ENCODE measurements around the gene SVIL. TPM values are rescaled to one million over a fixed set of nuclear protein-coding genes. Genes with fewer than 3 reads are reported as not detected.
A peak's percentile ranks its signal among the peaks of the same experiment; 100 is the strongest.
"Not testable (repeated sequence)": the region's sequence is repeated elsewhere in the genome, so short reads cannot be mapped to it uniquely, and the experiment has no call there.

The SVIL gene
- total RNA-seq, 1 experiment from 2014 or later, result 10.8 TPM

DNA sequence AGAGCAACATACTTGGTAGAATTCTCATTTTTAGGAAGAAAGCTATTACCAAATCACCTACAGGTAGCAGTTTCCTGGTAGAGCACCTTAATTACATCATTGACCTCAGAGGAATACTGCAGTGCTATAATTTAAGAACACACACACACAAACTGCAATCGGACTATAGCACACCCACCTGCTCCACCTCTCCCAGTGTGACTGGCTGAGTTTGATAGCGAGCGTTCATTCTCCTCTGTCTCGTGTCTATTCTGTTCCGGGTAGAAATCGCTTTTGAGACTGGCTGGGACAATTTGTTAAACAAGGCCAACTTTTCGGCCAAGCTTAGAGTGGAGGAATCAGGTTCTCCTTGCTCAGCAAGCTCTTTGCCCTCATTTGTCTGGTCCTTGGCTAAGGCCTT is 110.5 kb downstream of the SVIL start:
- no peak for DNase-seq (ENCODE audit: extremely low read depth, low read depth)

DNA sequence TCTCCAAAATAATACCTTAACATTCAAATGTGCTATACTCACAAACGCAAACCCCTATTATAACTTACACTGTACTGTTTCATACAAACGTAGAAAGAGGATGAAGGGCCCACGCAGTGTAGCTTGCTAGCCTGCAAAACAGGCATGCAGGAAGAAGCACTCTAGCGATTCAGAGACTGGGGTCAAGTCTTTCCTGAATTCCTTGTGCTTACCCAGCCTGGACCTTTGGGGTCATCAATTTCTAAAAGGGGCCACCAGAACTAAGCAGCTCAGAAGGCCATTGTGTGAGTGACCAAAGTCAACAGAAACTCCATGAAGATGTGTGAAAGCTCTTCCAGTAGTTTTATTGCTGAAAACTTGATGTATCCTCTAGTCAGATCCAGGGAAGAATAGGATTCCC is 111.9 kb downstream of the SVIL start:
- no peak for DNase-seq (ENCODE audit: extremely low read depth, low read depth)

DNA sequence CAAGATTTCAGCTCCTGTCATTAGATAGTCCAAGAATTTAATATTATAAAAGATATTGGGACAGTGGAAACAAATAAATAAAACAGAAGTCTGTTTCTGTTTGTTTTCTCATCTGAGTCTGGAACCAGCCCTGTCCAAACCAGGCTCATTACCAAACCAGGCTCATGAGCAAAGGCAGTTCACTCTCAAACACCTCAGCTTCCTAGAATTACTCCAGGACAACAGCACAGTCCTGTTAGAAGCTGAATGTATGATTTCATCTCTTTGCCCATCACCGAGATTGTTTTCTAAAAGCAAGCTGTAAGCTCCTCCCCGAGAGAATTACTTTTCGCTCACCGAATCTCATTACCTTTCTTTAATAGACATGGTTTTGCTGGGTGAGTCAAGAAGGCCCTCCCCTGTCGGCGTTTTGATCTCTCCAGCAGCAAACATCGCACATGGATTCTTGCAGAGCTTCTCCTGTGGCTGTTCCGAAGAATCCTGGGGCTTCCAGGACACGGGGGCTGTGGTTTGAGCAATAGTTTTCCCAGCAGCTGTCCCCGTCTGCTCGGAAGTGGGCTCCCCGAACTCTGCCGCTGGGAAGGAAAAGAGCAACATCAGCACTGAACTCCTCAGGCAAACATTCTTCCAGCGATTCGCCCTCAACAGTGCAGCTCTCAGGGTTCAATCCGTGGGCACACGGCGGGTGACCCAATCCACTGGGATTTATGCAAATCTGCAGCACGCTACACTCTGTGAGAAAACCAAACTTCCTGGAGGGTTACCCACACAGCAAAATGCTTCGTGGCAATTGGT is 112.5 kb downstream of the SVIL start:
- no peak for DNase-seq (ENCODE audit: extremely low read depth, low read depth)

- DNase-seq (ENCODE audit: extremely low read depth, low read depth), result no peak
Observed at GRCh38 chr10:29519659-29520058, 115.1 kb downstream of the SVIL start.

DNA sequence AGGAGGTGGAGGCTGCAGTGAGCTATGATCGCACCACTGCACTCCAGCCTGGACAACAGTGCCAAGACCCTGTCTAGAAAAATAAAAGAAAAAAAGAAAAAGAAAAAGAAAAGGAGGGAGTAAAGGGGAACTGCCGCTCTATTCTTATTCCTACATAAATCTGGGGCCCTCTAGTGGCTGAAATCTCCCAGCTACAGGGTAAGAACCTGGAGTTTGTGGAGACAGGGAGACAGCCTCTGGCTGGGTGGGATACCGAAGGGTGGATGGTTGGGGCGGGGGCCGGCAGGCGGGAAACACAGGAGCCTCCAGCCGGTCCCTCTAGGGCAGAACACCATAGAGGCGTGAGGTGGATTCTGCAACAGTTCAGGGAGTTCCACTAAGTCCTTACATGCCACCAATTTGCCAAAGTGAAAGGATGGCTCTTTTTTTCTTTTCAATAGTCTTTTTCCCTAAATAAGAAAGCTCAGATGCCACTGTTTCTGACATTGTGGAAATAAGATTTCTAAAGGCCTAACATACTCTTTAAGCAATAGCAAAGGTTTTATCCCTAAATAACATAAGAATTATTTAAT is 117.3 kb downstream of the SVIL start:
- peak; percentile 6 for DNase-seq (ENCODE audit: extremely low read depth, low read depth)

GRCh38 chr10:29516309-29516932 is 118.3 kb downstream of the SVIL start:
- not testable (repeated sequence) for DNase-seq (ENCODE audit: extremely low read depth, low read depth)

DNA sequence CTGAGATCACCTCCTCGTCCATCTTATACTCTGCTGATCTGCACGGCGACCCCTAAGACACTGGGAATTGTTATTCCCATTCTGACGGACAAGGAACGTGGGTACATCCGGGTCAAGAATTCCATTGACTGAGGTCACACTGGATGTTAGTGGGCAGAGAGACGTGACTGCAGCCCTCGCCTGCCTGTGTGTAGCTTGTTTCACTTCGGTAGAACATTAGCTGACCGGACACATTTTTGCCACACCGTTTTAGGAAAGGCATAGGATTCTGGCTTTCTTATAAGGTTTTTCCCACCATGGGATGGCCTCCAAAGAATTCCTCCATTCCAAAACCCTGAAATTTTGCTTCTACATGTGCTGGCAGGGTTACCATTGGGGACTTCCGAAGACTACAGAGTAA is 118.9 kb downstream of the SVIL start:
- not testable (repeated sequence) for DNase-seq (ENCODE audit: extremely low read depth, low read depth)

DNA sequence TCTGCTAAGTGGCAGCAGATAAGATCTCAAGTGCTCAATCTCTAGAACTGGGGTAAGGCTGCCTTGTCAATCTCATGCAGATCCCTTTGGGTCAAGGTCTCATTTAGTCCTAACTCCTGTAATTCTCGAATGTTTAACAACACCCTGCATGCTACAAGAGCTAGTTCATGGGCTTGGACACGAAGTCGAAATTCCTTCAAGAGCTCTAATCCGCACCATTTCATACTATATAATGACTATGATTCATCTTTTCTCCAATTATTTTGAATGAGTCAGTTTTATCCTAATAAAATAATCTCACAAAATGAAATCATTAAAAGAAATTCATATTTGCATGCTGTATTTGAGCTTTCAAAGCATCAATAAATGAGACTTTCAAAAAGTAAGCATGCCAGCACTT is 119.7 kb downstream of the SVIL start:
- not testable (repeated sequence) for DNase-seq (ENCODE audit: extremely low read depth, low read depth)

DNA sequence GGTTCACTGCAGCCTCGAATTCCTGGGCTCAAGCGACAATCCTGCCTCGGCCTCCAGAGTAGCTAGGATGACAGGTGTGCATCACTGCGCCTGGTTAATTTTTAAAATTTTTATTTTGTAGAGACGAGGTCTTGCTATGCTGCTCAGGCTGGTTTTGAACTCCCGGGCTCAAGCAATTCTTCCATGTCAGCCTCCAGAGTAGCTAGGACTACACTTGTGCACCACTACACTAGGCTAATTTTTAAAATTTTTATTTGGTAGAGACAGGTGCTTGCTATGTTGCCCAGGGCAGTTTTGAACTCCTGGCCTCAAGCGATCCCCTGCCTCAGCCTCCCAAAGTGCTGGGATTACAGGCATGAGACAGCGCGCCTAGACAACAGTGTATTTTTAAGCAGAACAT is 120.5 kb downstream of the SVIL start:
- no peak for DNase-seq (ENCODE audit: extremely low read depth, low read depth)

DNA sequence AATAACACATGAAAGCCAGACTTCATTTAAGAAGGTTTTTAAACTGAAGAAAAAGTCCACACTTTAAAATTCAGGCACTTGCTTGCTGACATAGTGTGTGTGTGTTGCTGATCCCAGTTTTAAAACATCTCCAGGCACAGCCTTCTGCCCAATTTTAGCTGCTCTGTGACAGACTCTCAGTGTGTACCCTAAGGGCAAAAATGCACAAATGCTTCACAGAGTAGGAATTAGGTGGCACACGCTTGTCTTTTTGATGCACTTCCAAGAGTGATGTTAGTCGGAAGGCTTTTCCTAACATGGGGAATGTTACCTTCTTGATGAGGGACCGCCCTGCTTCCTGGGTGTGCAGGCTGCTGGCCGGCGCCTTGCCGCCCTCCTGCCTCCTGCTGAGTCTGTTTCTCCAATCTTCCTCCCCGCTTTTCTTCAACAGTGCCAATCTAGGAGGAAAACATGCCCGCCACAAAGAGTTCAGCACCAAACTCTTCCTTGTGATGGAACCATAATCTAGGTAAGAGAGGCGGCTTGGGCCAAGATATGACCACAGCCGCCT is 122.3 kb downstream of the SVIL start:
- no peak for DNase-seq (ENCODE audit: extremely low read depth, low read depth)

- not testable (repeated sequence) for DNase-seq (ENCODE audit: extremely low read depth, low read depth)
Observed at GRCh38 chr10:29511806-29512205, 123.0 kb downstream of the SVIL start.

- not testable (repeated sequence) for DNase-seq (ENCODE audit: extremely low read depth, low read depth)
Observed at GRCh38 chr10:29510483-29511157, 124.2 kb downstream of the SVIL start.

- DNase-seq (ENCODE audit: extremely low read depth, low read depth), result no peak
Observed at GRCh38 chr10:29508554-29509244, 126.1 kb downstream of the SVIL start.

- DNase-seq (ENCODE audit: extremely low read depth, low read depth), result not testable (repeated sequence)
Observed at GRCh38 chr10:29507750-29508149, 127.0 kb downstream of the SVIL start.

DNA sequence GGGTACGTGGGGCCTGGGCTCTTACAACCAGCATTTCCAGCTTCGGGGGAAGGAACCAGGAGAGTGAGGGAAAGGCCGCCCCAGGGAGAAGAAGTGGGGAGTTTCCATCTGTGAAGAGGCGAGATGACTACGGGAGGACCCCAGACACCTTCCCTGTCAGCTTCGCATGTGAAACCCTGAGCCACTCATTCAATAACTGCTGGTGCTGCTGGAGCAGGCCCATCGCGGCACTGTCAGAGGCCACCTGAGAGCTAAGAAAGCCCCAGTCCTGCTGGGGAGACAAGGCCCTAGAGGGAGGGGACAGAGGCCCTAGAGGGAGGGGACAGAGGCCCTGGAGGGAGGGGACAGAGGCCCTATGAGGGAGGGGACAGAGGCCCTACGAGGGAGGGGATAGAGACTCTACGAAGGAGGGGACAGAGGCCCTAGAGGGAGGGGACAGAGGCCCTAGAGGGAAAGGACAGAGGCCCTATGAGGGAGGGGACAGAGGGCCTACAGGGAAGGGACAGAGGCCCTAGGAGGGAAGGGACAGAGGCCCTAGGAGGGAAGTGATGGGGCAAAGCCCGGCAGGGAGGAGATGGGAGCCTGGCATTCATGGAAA is 128.3 kb downstream of the SVIL start:
- not testable (repeated sequence) for DNase-seq (ENCODE audit: extremely low read depth, low read depth)

DNA sequence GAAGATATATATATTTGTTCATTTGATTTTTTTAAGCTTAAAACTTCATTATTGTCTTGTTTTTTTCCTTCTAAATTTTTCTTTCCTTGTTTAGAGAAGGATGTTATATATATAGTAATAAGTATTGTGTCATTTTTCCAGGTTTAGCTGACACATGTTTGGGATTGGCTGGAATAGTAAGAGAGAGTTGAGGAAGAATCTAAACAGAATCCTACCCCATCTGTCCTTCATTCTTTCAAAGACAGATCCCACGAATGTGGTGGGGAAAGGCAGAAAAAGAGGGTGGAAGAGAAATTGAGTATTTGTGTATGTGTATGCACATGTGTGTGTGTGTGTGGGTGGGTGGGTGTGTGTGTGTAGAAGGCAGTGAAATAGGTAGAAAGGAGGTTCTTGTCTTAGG is 132.4 kb downstream of the SVIL start:
- no peak for DNase-seq (ENCODE audit: extremely low read depth, low read depth)

DNA sequence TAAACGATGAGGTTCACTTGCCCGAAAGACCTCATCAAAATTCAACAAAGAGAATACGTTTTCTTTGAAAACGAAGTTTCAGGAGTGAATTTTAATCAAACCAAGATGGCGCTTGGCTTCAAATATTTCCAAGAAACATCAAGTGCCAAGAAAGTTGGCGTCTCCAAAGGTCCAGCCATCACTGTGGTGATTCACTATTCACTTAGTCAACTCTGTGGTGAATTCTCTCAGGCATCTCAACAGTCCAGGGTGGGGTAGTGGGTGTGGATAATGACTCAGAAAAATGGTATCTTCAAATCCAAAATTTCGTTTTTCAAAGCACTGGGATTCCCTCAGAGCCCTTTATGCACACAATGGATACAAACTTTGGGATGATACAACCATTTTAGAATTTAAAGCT is 133.1 kb downstream of the SVIL start:
- DNase-seq (ENCODE audit: extremely low read depth, low read depth), result no peak

GRCh38 chr10:29499993-29500537 is 134.7 kb downstream of the SVIL start:
- no peak for DNase-seq (ENCODE audit: extremely low read depth, low read depth)

- peak; percentile 44 for DNase-seq (ENCODE audit: extremely low read depth, low read depth)
Observed at GRCh38 chr10:29496341-29497162, 138.2 kb downstream of the SVIL start.

All from NCI-H460 (cell line).